ENCODE results near the gene PDZD4. TPM values are rescaled to one million over a fixed set of nuclear protein-coding genes. Genes with fewer than 3 reads are reported as not detected.

PDZD4 gene
- total RNA-seq, 1 donor: 15.6 TPM

DNA sequence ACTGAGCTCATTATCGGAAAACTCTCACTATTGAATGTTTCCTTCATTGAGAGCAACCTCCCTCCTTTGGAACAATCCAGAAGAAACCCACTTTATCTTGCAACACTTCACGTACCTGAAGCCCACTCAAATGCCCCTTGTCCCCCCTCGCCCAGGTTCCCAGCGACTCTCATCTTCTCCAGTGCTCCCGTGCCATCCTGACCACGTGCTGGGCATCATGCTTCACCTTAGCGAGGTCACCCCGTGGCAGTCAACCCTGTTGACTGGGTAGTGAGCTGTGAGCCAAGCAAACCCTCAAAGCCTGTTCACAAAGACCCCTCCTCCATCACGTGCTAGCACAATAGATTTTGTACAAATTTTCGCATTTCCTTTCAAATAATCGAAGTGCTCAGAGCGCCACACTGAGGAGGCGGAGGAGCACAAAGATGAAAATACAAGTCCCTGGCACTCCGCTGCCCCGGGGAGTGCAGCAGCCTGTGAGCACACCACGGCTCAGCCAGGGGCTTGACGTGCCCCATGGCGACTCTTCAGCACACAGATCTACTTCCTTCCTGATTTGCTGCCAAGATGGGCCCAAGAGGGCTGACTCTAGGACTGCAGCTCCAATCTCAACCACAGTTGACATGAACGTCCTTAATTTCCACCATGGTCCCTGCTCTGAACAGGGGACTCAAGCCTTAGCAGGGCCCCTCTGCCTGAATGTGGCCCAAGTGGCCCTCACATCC, 15.6 kb downstream of the PDZD4 start:
- Histone ChIP-seq H3K27me3 (ENCODE audit: insufficient read depth, low read length) (peaks cover under 1% of the 10 kb centered on the region), H3K4me1 (ENCODE audit: insufficient read depth, low read length) (peaks cover 18% of the 10 kb centered on the region), H3K9me3 (ENCODE audit: low read depth, low read length) (no peaks in the 10 kb centered on the region), H3K4me3 (ENCODE audit: low read length) (no peak overlapping the region)

DNA sequence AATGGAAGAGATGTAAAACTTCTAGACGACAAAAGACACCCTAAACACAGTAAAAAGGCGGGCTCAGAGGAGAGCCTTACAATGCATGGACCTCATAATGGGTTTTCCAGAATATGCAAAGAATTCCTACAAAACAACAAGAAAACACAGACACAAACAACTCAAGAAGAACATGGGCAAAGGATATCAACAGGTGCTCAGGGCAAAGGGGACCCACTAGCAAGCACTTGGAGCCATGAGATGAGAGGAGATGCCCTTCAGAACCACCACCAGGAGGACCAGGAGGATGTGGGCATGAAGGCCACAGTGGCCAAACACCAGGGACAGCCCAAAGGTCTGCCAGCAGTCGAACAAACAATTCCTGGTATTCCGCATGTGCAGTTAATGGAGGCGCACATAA, 17.2 kb downstream of the PDZD4 start:
- no peaks in the 10 kb centered on the region for H3K27me3 ChIP-seq (ENCODE audit: insufficient read depth, low read length)
- no peaks in the 10 kb centered on the region for H3K9me3 ChIP-seq (ENCODE audit: low read depth, low read length)
- H3K4me3 ChIP-seq (ENCODE audit: low read length): no peak overlapping the region
- peaks cover 11% of the 10 kb centered on the region for H3K4me1 ChIP-seq (ENCODE audit: insufficient read depth, low read length)

DNA sequence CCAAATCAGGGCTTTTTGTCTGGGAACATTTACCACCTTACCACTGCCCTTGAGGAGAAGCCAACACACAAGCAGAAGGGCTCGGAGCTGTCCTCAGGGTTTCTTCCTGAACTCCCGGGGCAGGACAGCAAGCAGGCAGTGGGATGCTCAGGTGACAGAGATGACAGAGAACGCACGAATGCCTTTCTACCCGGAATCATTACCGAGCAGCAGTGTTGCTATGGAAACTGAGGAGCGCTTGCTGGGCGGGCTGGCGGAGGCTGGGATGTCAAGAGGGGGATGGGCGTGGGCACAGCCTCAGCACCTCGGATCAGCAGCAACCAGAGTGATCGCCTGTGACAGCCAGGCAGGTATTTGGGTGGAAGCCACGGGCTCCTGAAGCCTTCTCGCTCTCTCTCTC, 18.1 kb downstream of the PDZD4 start:
- H3K4me3 ChIP-seq (ENCODE audit: low read length): no peak overlapping the region
- H3K27me3 ChIP-seq (ENCODE audit: insufficient read depth, low read length): no peaks in the 10 kb centered on the region
- H3K9me3 ChIP-seq (ENCODE audit: low read depth, low read length): no peaks in the 10 kb centered on the region
- peaks cover 9% of the 10 kb centered on the region for H3K4me1 ChIP-seq (ENCODE audit: insufficient read depth, low read length)

DNA sequence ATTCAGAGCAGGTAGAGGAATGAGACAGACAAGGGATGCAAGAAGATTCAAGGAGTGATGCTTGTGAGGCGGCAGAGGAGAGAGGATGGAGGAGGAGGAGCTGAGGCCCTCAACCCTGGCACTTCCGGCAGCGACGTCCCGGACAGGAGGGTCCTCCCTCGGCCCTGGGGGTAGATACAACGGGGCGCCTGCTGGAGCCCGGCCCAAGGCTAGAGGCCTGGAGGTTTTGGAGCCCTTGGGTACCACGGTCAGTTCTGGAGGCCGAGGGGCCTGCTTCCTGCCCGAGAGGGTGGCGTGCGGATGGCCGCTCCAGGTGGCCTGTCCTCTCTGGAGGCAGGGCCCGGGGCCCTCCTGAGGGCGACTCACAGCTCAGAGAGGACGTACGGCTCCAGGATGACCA, 22.4 kb downstream of the PDZD4 start:
- Histone ChIP-seq H3K4me3 (ENCODE audit: low read length) (no peak overlapping the region), H3K9me3 (ENCODE audit: low read depth, low read length) (no peaks in the 10 kb centered on the region), H3K27me3 (ENCODE audit: insufficient read depth, low read length) (no peaks in the 10 kb centered on the region), H3K4me1 (ENCODE audit: insufficient read depth, low read length) (no peaks in the 10 kb centered on the region)

DNA sequence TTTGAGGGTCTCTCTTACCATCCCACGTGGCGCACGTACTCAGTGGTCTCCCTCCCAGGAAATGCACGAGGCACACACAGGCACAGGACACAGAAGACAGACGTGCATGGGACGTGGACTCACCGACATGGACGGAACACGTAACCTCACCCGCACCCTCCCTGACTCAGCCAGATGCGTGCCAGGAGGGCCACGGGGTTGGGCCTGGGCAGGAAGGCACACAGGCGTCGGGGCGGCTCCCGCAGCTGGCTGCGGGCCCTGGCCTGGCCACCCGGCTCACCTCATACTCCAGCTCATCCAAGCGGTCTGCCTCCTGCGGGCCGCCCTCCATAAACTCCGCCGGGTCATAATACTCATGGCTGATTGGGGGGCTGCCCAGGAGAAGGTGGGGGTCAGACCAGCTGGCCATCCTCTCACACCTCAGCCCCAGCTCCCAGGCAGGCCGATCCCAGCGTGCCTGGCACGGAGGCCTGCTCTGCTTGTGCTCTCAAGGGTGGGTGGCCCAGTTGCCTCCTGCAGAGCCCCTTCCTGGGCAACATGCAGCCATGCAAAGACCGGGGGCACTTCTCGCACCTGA, 23.3 kb downstream of the PDZD4 start:
- no peak overlapping the region for H3K4me3 ChIP-seq (ENCODE audit: low read length)
- no peaks in the 10 kb centered on the region for H3K4me1 ChIP-seq (ENCODE audit: insufficient read depth, low read length)
- H3K9me3 ChIP-seq (ENCODE audit: low read depth, low read length): no peaks in the 10 kb centered on the region
- no peaks in the 10 kb centered on the region for H3K27me3 ChIP-seq (ENCODE audit: insufficient read depth, low read length)

DNA sequence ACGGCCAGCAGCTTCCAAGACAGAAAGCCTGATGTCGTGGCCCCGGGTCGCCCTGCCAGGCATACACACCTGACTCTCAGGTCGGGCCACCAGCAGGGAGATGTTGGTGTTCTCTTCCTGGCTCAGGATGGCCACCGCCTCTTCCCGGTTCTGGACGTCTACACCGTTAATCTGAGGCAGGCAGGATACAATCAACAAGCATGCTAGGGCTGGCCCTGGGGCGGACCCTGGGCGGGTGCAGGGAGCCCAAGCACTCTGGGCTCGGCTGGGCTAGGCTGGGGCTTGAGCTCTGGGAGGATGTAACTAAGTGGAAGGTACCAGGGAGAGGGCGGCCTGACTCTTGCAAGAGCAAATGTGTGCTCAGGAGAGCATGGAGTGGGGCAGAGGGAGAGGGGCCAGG, 24.9 kb downstream of the PDZD4 start:
- Histone ChIP-seq H3K4me1 (ENCODE audit: insufficient read depth, low read length) (no peaks in the 10 kb centered on the region), H3K9me3 (ENCODE audit: low read depth, low read length) (no peaks in the 10 kb centered on the region), H3K27me3 (ENCODE audit: insufficient read depth, low read length) (no peaks in the 10 kb centered on the region), H3K4me3 (ENCODE audit: low read length) (no peak overlapping the region)

DNA sequence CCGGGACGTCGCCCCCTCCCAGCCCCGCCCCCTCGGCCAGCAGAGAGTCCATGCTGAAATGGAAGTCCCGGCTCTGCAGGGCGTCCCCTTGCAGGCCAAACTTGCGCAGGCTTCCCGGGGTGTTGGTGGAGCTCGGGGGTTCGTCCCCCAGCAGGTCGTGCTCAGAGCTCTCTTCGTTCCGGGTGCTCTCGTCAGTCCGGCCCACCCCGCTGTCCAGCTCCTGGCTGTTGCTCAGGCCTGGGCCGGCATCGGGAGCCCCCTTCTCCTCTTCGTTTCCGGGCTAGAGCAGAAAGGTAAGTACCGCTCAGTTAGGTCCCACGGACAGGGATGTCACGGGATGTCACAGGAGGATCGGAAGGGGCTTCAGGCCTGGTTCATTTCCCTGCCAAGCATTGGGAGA, 25.7 kb downstream of the PDZD4 start:
- H3K9me3 ChIP-seq (ENCODE audit: low read depth, low read length): no peaks in the 10 kb centered on the region
- no peaks in the 10 kb centered on the region for H3K4me1 ChIP-seq (ENCODE audit: insufficient read depth, low read length)
- no peak overlapping the region for H3K4me3 ChIP-seq (ENCODE audit: low read length)
- no peaks in the 10 kb centered on the region for H3K27me3 ChIP-seq (ENCODE audit: insufficient read depth, low read length)

DNA sequence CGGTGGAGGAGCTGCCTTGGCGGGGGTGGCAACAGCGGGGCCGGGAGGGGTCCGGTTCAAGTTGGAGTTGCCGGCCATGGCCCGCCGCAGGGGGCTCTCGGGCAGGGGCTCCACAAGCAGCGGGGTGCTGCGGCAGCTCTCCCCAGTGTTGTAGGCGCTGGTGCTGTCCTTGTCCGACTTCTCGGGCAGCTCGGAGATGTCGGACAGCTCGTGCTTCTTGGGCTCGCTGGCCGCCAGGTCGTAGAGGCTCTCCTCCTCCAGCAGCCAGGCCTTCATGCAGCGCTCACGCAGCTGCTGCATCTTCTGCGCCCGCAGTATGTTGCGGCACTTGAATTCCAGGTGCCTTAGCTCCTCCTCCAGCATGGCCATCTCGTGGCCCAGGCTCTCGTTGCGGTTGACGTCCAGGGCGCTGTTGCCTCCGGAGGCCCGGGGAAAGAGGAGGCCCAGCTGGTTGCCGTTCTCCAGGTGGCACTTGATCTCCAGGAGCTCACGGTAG, 26.2 kb downstream of the PDZD4 start:
- Histone ChIP-seq H3K4me1 (ENCODE audit: insufficient read depth, low read length) (no peaks in the 10 kb centered on the region), H3K9me3 (ENCODE audit: low read depth, low read length) (no peaks in the 10 kb centered on the region), H3K27me3 (ENCODE audit: insufficient read depth, low read length) (no peaks in the 10 kb centered on the region), H3K4me3 (ENCODE audit: low read length) (no peak overlapping the region)

DNA sequence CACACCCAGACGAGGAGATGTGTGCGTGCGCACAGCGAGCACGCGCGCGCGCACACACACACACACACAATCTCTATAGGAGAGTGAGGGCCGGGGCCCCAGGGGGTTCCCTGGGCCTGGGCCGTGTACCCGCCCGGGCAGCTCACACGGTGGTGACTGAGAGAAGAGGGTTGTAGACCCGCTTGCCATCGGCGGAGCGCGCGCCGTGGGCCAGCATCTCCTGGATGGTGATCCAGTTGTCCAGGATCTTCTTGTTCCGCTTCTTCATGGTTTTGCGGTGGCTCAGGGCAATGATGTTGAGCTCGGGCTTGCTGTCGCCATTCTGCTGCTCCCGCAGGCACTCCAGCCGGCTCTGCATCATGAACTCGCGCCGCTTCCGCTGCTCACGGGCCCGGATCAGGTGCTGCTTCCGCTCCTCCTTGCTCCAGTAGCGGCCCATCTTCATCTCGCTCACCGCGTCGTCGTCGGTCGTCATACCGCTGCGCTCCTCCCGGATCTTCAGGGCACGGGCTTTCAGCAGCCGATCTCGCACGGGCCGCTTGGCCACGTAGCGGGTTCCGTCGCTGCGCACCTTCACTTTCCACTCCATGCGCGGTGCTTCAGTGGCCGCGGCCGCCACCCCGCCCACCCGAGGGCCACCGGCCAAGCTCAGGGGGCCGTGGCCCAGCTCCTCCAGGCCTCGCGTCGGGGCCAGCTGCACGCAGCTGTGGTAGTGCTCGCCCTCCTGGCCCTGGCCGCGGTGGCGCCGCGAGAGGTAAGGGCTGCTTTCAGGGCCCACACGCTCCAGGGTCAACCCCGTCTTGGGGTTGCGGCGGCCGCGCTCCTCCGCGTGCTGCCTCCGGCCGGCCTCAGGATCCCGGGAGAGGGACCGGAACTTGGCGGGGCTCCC, 26.9 kb downstream of the PDZD4 start:
- H3K4me3 ChIP-seq (ENCODE audit: low read length): no peak overlapping the region
- no peaks in the 10 kb centered on the region for H3K4me1 ChIP-seq (ENCODE audit: insufficient read depth, low read length)

DNA sequence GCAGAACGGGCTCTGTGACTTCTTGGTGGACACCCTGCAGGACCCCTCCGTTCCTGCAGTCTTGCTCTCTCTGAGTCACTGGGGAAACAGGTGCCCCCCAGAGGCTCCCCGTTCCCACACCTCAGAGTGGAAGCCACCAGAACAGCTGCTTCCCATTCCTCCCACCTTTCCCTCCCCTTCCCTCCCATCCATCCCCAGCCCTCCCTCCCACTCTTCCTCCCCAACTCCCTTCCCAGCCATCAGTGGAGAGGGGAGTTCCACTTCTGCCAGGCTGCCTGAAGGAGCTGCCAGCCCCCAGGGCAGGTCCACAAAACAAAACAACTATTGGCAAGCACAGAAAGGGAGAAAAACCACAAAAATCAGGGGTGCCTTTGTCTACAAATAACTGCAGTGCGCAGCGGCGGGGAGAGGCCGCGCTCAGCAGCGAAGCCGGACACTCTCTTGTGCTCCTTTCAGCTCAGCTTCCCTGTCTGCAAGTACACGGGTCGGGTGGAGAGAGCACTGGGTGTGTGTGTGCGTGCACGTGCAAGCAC, 27.8 kb downstream of the PDZD4 start:
- no peaks in the 10 kb centered on the region for H3K27me3 ChIP-seq (ENCODE audit: insufficient read depth, low read length)
- H3K4me1 ChIP-seq (ENCODE audit: insufficient read depth, low read length): no peaks in the 10 kb centered on the region
- no peak overlapping the region for H3K4me3 ChIP-seq (ENCODE audit: low read length)
- H3K9me3 ChIP-seq (ENCODE audit: low read depth, low read length): no peaks in the 10 kb centered on the region

More for the DNA sequence above, 26.9 kb downstream of the PDZD4 start:
- Histone ChIP-seq H3K27me3 (ENCODE audit: insufficient read depth, low read length) (no peaks in the 10 kb centered on the region), H3K9me3 (ENCODE audit: low read depth, low read length) (no peaks in the 10 kb centered on the region)

DNA sequence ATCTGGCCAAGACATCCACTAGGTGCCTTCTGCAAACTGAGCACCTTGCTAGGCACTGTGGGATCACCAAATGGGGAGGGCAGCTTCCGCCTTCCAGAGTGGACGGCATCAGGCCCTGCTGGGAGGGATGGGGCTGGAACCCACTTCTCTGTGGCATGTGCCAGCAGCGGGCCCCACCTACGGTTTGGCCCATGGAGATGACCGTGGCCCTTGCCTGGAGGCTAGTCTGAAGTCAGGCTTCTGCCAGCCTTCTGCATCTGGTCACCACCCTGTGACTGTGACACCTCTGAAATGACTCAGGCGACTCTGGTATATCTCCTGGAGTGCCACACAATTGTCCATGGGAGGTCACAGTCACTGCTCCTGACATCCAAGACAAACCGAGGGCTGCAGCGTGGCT, 28.7 kb downstream of the PDZD4 start:
- Histone ChIP-seq H3K27me3 (ENCODE audit: insufficient read depth, low read length) (no peaks in the 10 kb centered on the region), H3K4me1 (ENCODE audit: insufficient read depth, low read length) (no peaks in the 10 kb centered on the region), H3K9me3 (ENCODE audit: low read depth, low read length) (no peaks in the 10 kb centered on the region), H3K4me3 (ENCODE audit: low read length) (no peak overlapping the region)

DNA sequence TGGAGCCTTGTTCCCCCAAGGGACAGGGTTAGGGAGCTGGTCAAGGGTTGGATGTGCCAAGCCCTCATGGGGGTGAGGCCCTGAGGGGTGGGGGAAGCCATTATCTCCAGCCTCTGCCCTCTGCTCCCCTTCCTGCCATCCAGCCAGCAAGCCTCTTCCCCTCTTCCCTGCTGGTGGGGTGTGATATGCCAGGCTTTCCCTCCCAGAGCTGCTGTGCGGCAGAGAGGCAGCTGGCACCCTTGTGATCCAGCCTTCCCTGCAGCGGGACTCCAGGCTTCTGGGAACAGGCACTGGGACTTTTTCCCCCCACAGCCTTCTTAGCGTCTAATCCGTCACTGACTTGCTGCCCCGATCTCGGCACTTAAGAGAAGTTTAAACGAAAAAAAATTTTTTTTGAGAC, 29.6 kb downstream of the PDZD4 start:
- Histone ChIP-seq H3K4me1 (ENCODE audit: insufficient read depth, low read length) (peaks cover 8% of the 10 kb centered on the region), H3K27me3 (ENCODE audit: insufficient read depth, low read length) (no peaks in the 10 kb centered on the region), H3K4me3 (ENCODE audit: low read length) (no peak overlapping the region), H3K9me3 (ENCODE audit: low read depth, low read length) (no peaks in the 10 kb centered on the region)

DNA sequence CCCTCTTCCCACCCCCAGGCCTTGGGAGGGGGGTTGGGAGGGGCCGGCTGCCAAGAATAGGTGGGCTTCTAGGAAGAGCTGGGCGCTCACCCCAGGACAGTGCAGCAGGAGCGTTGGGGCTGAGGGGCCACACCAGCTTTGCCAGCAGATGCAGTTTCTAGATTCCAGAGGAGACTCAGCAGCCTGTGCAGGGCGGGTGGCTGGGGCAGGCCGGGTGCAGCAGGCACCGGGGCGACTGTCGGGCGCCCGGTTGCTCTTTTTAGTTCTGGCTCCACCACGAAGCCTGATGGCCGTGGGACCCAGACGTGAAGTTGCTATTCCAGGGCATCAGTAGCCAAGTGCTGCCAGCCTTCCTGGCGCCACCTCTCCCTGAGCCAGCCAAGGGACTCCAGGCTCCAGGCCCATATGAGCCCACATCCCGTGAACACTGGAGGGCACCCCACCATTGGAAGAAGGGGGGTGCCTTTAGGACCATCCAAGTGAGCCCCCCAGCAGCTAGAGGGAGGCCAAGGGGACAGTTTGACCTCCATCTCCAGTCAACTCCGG, 30.1 kb downstream of the PDZD4 start:
- H3K9me3 ChIP-seq (ENCODE audit: low read depth, low read length): no peaks in the 10 kb centered on the region
- peaks cover 13% of the 10 kb centered on the region for H3K4me1 ChIP-seq (ENCODE audit: insufficient read depth, low read length)
- H3K4me3 ChIP-seq (ENCODE audit: low read length): no peak overlapping the region
- no peaks in the 10 kb centered on the region for H3K27me3 ChIP-seq (ENCODE audit: insufficient read depth, low read length)

DNA sequence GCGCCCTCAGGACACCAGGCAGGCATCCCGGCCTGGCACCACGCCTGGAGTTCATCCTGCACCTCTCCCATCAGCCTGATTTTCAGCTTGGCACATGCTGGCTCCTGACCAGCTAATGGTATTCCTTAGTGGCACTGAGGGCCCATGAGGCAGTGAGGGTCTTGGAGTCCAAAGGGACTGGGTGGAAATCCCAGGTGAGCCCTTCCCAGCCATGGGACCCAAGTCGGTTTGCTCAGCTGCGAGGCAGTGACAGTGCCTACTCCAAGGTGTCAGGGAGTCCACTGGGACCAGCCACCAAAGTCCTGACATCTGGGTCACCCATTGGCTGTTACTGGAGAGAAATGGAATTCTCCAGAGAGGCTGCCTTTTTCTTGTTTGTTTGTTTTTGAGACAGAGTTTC, 31.0 kb downstream of the PDZD4 start:
- Histone ChIP-seq H3K4me3 (ENCODE audit: low read length) (no peak overlapping the region), H3K4me1 (ENCODE audit: insufficient read depth, low read length) (peaks cover 14% of the 10 kb centered on the region), H3K9me3 (ENCODE audit: low read depth, low read length) (no peaks in the 10 kb centered on the region), H3K27me3 (ENCODE audit: insufficient read depth, low read length) (no peaks in the 10 kb centered on the region)
